ENCODE results near the gene COMMD1. TPM values are rescaled to one million over a fixed set of nuclear protein-coding genes. Genes with fewer than 3 reads are reported as not detected.

The COMMD1 gene
- 45.6 and 47.8 TPM in 2 replicates for total RNA-seq

GRCh38 chr2:61905372-61906185, at the start of gene COMMD1:
Gene COMMD1, plus strand, starts transcription at chr2:61905674. Its CDS starts 5 bp downstream, at chr2:61905679.

GRCh38 chr2:61888267-61889055, 17.0 kb upstream of the COMMD1 start, which contains the start of gene CCT4:
Gene CCT4, minus strand, starts transcription at chr2:61888656. Its CDS starts 149 bp downstream, at chr2:61888507.

Other genes with a start within 250 kb of the COMMD1 start
- 0.70 and 1.6 TPM in 2 replicates for gene FAM161A, start 51.6 kb upstream of the COMMD1 start, total RNA-seq
- 191 and 253 TPM in 2 replicates for gene CCT4, start 17.0 kb upstream of the COMMD1 start, total RNA-seq